GM12875 (cell line): ENCODE measurements around the gene CYB561D2.

Source experiments
- H3K4me3 ChIP-seq: one replicate; pipeline ENCODE4 v1.5.1; 2011; ENCODE audit warnings: low read depth, low read length, control low read depth
- TF ChIP-seq, protein P1 (sequence below): IDR thresholded peaks from 2 replicates; pipeline ENCODE4 v1.5.1; 2011; ENCODE audit warnings: low read depth, mild to moderate bottlenecking, control low read depth, inconsistent platforms, low read length, moderate library complexity, borderline replicate concordance; ENCODE audit not compliant: insufficient read depth

The CYB561D2 gene

DNA sequence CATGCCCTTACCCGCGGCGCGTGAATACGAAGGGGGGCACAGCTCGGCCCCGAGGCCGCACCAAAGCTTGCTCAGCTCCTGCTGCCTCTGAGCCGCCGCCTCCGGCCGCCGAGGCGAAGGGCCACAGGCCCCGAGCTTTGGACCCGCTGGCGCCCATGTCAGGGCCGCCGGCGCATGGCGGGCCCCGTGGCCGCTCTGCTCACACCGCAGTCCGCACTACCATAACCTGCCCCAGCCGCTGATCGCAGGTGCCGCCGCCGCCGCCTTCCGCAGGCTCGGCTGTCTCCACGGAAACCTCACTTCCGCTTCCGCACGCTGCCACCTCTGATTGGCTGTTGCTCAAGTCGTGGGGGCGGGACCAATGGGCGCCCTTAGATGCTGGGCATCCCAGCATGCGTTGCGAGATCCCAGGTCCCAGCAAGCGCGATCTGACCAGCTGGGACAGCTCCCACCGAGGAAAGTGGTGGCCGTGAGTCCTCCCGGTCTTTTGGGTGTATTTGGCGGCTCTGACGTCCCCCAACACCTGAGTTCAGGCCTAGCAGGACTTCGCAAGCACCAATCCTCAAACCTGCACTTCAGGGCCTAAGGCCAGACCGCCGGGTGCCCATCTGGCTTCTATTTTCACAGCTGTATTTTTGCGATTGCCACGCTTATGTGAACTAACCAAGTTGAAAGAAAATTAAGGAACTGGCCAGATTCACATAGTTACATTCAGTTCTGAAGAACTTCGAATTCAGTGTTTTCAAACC, 22.5 kb upstream of the CYB561D2 start, which contains the start of gene TUSC2:
TUSC2 (minus strand) TSS at position 281 of the 749 bp plus-strand sequence; CDS start at position 157, 124 bp downstream.
- H3K4me3 ChIP-seq: peak within 1 kb of the TSS; percentile 81
- TF ChIP-seq, protein P1, sequence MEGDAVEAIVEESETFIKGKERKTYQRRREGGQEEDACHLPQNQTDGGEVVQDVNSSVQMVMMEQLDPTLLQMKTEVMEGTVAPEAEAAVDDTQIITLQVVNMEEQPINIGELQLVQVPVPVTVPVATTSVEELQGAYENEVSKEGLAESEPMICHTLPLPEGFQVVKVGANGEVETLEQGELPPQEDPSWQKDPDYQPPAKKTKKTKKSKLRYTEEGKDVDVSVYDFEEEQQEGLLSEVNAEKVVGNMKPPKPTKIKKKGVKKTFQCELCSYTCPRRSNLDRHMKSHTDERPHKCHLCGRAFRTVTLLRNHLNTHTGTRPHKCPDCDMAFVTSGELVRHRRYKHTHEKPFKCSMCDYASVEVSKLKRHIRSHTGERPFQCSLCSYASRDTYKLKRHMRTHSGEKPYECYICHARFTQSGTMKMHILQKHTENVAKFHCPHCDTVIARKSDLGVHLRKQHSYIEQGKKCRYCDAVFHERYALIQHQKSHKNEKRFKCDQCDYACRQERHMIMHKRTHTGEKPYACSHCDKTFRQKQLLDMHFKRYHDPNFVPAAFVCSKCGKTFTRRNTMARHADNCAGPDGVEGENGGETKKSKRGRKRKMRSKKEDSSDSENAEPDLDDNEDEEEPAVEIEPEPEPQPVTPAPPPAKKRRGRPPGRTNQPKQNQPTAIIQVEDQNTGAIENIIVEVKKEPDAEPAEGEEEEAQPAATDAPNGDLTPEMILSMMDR: no peak

DNA sequence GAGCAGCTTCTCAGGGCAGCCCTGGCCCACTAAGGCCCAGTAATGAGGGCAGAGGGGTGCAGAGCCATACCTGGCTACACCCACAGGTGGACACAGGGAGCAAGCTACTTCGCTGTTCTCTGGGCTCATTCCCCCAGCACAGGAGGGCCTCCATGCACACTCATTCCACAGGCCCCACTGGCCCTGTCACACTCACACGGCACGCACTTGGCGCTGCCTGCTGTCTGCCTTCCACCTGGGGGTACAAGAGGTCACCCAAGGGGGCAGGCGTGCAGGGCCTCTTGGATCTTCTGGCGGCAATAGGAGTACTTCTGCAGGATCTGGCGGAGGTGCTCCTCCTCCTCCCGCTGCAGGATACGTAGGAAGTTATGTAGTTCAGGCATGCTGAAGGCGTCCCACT, 20.3 kb upstream of the CYB561D2 start:
- no peak overlapping the region for H3K4me3 ChIP-seq
- TF ChIP-seq, protein P1: no peak

DNA sequence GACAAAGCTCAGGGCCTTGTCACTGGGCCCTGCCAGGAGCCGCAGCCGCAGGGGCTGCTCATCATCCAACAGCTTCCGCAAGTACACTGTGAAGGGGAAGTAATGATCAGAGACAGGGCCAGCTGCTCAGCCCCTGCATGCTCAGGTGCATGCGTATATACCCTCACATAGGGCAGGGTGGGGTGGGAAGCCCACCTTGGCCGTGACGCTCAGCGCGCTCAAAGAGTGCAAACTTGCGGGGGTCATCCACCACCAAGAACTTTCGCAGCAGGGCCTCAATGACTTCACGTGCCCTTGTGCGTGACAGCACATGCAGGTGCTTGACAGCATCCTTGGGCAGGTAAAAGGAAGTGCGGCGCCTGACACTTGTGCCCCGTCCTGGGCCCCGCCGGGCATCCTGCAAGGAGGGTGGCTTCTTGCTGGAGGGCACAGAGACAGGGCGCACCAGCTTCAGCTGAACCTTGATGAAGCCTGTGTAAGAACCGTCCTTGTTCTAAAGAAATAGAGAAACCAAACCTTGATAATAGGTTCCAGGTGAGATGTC, 19.2 kb upstream of the CYB561D2 start:
- no peak overlapping the region for H3K4me3 ChIP-seq
- TF ChIP-seq, protein P1: no peak

DNA sequence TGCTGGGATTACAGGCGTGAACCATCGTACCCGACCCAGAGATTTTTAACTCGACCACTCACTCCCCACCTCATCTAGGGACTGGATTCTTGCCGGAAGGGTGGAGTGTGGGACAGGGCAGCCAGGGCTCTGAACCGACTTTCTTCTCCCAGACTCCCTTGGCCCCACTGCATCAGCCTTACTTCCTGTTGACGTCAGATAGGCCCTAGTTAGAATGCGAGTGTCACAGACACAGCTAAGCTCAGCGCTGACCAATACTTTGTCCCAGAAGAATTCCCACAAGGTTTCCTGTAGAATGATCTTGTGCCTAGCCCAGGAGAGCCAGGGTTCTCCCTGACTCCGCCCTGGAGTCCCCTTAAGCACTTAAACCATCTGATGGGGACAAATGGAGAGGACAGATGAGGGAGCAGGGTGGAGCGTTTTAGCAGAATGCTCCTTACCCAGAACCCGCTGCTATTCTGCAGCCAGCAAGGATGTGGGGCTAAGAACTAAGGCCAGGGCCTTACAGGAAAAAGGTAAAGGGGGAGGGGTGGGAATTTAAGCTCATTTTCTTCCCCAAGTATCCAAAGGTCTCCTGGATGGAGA, 16.8 kb upstream of the CYB561D2 start:
- no peak overlapping the region for H3K4me3 ChIP-seq
- TF ChIP-seq, protein P1: no peak

DNA sequence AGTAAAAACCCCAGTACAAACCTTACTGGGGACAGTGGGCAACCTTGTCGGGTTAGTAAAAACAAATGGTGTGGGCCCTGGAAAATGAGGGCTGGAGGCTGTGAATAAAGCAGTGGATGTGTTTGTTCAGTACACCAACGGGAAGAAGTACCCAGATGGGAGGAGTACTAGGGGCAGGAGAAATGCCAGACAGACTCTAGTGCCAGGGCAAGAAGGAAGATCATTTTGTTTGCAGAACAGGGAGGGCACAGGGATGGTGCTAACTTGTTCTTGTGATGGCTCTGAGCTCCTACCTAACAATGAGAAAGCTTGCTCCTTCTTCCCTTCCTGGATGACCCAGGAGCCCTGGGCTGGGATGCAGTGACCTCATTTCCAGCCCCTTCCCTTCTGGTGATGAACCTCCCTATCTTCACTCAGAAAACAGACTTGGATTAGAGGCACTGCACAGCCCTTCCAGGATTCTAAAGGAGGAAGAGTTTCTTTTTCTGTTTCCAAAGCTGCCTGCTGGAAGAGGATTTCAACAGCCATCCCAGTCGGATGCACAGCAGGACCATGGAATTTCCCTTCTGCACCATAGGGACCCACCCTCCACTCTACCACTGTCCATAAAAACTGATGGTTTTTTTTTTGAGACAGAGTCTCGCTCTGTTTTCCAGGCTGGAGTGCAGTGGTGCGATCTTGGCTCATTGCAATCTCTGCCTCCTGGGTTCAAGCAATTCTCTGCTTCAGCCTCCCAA, 16.2 kb upstream of the CYB561D2 start:
- TF ChIP-seq, protein P1: no peak
- no peak overlapping the region for H3K4me3 ChIP-seq

DNA sequence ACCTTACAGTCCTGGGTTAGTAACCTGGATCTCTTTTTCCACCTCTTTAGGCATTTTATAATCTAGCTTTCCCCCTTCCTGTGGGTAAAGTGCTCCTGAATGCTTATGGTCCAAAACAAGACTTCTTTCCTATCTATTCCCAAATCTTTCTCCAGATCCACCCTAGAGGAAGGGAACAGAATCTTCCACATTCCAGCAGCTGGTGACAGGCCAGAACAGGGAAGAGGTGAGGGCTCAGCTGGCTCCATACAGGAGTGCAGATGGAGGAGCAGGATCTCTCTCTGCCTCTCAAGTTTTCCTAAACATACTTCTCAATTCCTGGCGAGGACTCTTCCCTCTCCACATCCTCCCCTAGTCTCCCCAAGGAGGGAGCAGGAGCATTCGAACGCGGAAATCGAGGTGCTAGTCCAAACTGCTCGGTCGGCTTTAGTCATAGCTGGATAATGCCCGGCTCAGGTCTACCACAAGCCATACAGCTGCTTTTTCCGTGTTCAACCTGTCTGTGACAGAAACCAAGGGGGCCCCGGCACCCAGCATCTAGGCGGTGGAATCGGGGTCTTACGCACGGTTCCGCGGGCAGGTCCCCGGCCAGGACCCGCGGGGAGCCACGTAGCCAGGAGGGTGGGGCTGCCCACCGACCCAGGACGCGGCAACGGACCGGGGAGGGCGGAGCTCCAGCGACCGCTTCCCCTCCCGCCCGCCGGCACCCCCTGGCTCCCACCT, 14.0 kb upstream of the CYB561D2 start:
- peak overlapping the region; percentile 95 for H3K4me3 ChIP-seq
- TF ChIP-seq, protein P1: no peak
